Esophagus muscularis mucosa (tissue), 4 donors: ENCODE measurements around the gene DUSP12. TPM values are rescaled to one million over a fixed set of nuclear protein-coding genes. Genes with fewer than 3 reads are reported as not detected.
"Not testable (repeated sequence)": the region's sequence is repeated elsewhere in the genome, so short reads cannot be mapped to it uniquely, and the experiment has no call there.

Experiments
- DNase-seq: peaks from one replicate; pipeline ENCODE4 v3.0.0-alpha.2; 2017; ENCODE audit errors: extremely low spot score
- H3K27ac ChIP-seq, 4 donors: fragments of 200-600 bp; sonication (generic); replicated peaks in 1 of 4; 1 replicate in 3 of 4; 2 replicates in 1 of 4; pipeline ENCODE4 v1.5.1; 2016 to 2019; ENCODE audit warnings: mild to moderate bottlenecking in 1 of 4
- H3K27me3 ChIP-seq, 4 donors: fragments of 200-600 bp; sonication (generic); one replicate each; pipeline versions ENCODE4 v1.5.1 to v1.6.0; 2016 to 2019
- H3K36me3 ChIP-seq, 4 donors: fragments of 200-600 bp; sonication (generic); one replicate each; pipeline ENCODE4 v1.5.1; 2016 to 2019
- H3K4me1 ChIP-seq, 4 donors: fragments of 200-600 bp; sonication (generic); one replicate each; pipeline ENCODE4 v1.5.1; 2016 to 2019
- H3K4me3 ChIP-seq, 4 donors: fragments of 200-600 bp; sonication (generic); 1 replicate in 2 of 4; 2 replicates in 2 of 4; pipeline ENCODE4 v1.5.1; 2016 to 2019; ENCODE audit warnings: mild to moderate bottlenecking in 4 of 4, moderate library complexity in 1 of 4
- H3K9me3 ChIP-seq, 4 donors: fragments of 200-600 bp; sonication (generic); 1 replicate in 3 of 4; 2 replicates in 1 of 4; pipeline ENCODE4 v1.5.1; 2016 to 2019
- EP300 ChIP-seq: sonication (generic); formaldehyde crosslinking; IDR thresholded peaks from one replicate; pipeline ENCODE4 v1.6.1; 2017; ENCODE audit warnings: antibody characterized with exemption
- POLR2A ChIP-seq: fragments of 450-650 bp; IDR thresholded peaks from one replicate; pipeline ENCODE4 v1.6.1; 2017; ENCODE audit warnings: antibody characterized with exemption, moderate library complexity, mild to moderate bottlenecking, low read depth
- POLR2AphosphoS5 ChIP-seq, 2 donors: sonication (generic); formaldehyde crosslinking; IDR thresholded peaks; one replicate each; pipeline ENCODE4 v1.6.1; 2017; ENCODE audit warnings: antibody characterized with exemption in 2 of 2
- WGBS: methylation state at CpG from one replicate; pipeline ENCODE4 v1.1.5; 2018; 5-methylcytosine and 5-hydroxymethylcytosine counted together
- intact Hi-C: fragments of 100-400 bp; cut with DNase I; formaldehyde crosslinking; loops from one replicate; pipeline ENCODE4 v1.15.1; 2023
- total RNA-seq, 4 donors: library from RNA; depleted of rRNA; stranded (reverse); fragments of >200 nt; gene quantifications; one replicate each; pipeline versions ENCODE4 v1.1.0 to v1.2.1, GENCODE V29; 2016
- TF ChIP-seq, protein P1 (sequence below), 3 experiments: fragments of 200-600 bp in 2 of 3; fragments of 450-650 bp in 1 of 3; sonication (generic) in 2 of 3; IDR thresholded peaks; one replicate each; pipeline ENCODE4 v1.5.1; 2017 to 2019; ENCODE audit warnings: antibody characterized with exemption in 3 of 3, mild to moderate bottlenecking in 2 of 3, moderate library complexity in 1 of 3

Gene DUSP12
- total RNA-seq, 4 donors from 2014 or later = 12.5 to 26.1 (median 22.8) TPM

DNA sequence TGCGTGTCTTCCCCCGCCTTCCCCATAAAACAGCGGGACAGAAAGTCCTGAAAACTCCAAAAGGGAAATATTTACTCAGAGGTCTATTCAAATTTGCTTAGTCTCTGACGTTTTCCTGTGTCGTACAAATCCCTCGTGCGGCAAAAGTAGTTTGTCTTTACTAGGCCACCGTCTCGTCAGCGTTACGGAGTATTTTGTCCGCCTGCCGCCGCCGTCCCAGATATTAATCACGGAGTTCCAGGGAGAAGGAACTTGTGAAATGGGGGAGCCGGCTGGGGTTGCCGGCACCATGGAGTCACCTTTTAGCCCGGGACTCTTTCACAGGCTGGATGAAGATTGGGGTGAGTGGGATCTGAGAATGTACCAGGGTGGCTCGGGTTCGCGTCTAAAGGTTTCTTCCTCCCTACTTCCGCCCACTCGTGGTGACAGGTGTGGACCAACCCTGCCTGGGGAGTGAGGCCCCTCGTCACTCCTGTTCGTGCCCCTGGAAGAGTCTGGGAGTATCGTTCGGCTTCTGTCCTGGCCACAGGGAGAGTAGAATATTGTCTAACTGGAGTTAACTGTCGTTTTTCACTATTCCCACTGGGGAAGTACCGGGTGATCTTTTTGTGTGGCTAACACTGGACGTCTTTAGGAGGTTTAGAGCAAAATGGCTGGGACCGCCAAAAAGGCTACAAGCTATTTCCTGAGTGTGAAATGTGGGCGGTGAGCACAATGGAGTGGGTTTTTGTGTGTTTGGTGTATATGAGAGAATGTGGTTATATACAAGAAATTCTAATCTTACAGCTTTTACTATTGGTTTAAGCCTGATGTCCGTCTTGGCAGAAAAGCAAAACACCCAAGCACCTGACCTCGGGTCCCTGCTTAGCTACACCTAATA lies 16.8 kb downstream of the DUSP12 start, which contains the start of gene ATF6:
Gene ATF6, plus strand, starts transcription at position 219 of the 880 bp plus-strand sequence. Its CDS starts 41 bp downstream, at position 260.
- H3K4me1 ChIP-seq = peaks cover 30 to 49% (median 46%) of the 10 kb centered on the region in 4 donors
- no peaks in the 10 kb centered on the region for H3K9me3 ChIP-seq
- peak within 1 kb of the TSS; percentile 84 to 91 (median 90) for H3K27ac ChIP-seq
- intact Hi-C loops = no loop called here
- no peaks in the 10 kb centered on the region for H3K36me3 ChIP-seq
- peak; percentile 97 for DNase-seq
- 0% methylated on average over 25 of the region's 35 CpGs for WGBS
- TF ChIP-seq POLR2AphosphoS5 (IDR thresholded peaks at IDR 0.05) (peak; percentile 94 to 96), POLR2A (peak; percentile 49), EP300 (peak; percentile 21)
- TF ChIP-seq, protein P1, sequence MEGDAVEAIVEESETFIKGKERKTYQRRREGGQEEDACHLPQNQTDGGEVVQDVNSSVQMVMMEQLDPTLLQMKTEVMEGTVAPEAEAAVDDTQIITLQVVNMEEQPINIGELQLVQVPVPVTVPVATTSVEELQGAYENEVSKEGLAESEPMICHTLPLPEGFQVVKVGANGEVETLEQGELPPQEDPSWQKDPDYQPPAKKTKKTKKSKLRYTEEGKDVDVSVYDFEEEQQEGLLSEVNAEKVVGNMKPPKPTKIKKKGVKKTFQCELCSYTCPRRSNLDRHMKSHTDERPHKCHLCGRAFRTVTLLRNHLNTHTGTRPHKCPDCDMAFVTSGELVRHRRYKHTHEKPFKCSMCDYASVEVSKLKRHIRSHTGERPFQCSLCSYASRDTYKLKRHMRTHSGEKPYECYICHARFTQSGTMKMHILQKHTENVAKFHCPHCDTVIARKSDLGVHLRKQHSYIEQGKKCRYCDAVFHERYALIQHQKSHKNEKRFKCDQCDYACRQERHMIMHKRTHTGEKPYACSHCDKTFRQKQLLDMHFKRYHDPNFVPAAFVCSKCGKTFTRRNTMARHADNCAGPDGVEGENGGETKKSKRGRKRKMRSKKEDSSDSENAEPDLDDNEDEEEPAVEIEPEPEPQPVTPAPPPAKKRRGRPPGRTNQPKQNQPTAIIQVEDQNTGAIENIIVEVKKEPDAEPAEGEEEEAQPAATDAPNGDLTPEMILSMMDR (IDR thresholded peaks at IDR 0.05) = peak in 1 of 3 experiments; percentile 38
- H3K27me3 ChIP-seq = no peaks in the 10 kb centered on the region
- H3K4me3 ChIP-seq = peak within 1 kb of the TSS; percentile 76 to 94 (median 78)

DNA sequence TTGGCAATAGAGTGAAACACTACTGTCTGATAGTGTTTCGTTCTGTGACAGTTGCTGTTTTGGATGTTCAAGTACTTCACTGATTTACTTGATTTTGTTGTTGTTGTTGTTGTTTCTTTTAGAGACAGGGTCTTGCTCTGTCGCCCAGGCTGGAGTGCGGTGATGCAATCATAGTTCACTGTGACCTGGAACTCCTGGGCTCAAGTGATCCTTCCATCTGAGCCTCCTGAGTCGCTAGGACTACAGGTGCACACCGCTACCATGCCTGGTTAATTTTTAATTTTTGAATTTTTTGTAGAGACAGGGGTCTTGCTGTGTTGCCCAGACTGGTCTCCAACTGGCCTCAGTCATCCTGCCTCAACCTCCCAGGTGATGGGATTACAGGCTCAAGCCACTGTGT lies 18.9 kb downstream of the DUSP12 start:
- no peaks in the 10 kb centered on the region for H3K27me3 ChIP-seq
- no peak overlapping the region for H3K27ac ChIP-seq
- no peaks in the 10 kb centered on the region for H3K9me3 ChIP-seq
- 94% methylated on average over 5 of the region's 5 CpGs for WGBS
- no peak overlapping the region for H3K4me3 ChIP-seq
- DNase-seq = no peak
- peaks cover 39 to 61% (median 56%) of the 10 kb centered on the region in 4 donors for H3K4me1 ChIP-seq
- intact Hi-C loops = no loop called here
- no peaks in the 10 kb centered on the region for H3K36me3 ChIP-seq
- TF ChIP-seq EP300 = no peak
- TF ChIP-seq, protein P1 (IDR thresholded peaks at IDR 0.05) = no peak
- no peak for TF ChIP-seq POLR2A
- TF ChIP-seq POLR2AphosphoS5 (IDR thresholded peaks at IDR 0.05) = no peak

- H3K4me1 ChIP-seq = peaks cover 39 to 63% (median 56%) of the 10 kb centered on the region in 4 donors
- H3K27ac ChIP-seq = no peak overlapping the region
- H3K36me3 ChIP-seq = no peaks in the 10 kb centered on the region
- H3K4me3 ChIP-seq = no peak overlapping the region
- no peak for DNase-seq
- no peaks in the 10 kb centered on the region for H3K27me3 ChIP-seq
- no peaks in the 10 kb centered on the region for H3K9me3 ChIP-seq
- intact Hi-C loops = no loop called here
- TF ChIP-seq POLR2A = no peak
- TF ChIP-seq, protein P1 (IDR thresholded peaks at IDR 0.05) = no peak
- TF ChIP-seq POLR2AphosphoS5 (IDR thresholded peaks at IDR 0.05) = no peak
- no peak for TF ChIP-seq EP300
These were observed 19.5 kb downstream of the DUSP12 start for GRCh38 chr1:161768986-161769672.

GRCh38 chr1:161769673-161770045 lies 20.1 kb downstream of the DUSP12 start:
- WGBS = 89% methylated on average over 5 of the region's 5 CpGs
- DNase-seq, H3K27ac ChIP-seq, H3K27me3 ChIP-seq, H3K36me3 ChIP-seq, H3K4me3 ChIP-seq, H3K9me3 ChIP-seq, intact Hi-C loops: not testable (repeated sequence)
- peaks cover 39 to 63% (median 55%) of the 10 kb centered on the region in 4 donors for H3K4me1 ChIP-seq

- TF ChIP-seq, protein P1 (IDR thresholded peaks at IDR 0.05) = no peak
- TF ChIP-seq POLR2AphosphoS5 (IDR thresholded peaks at IDR 0.05) (no peak), EP300 (no peak), POLR2A (no peak)
- no peaks in the 10 kb centered on the region for H3K36me3 ChIP-seq
- intact Hi-C loops = no loop called here
- no peak overlapping the region for H3K4me3 ChIP-seq
- no peaks in the 10 kb centered on the region for H3K9me3 ChIP-seq
- H3K27ac ChIP-seq = no peak overlapping the region
- H3K27me3 ChIP-seq = no peaks in the 10 kb centered on the region
- H3K4me1 ChIP-seq = peaks cover 39 to 63% (median 52%) of the 10 kb centered on the region in 4 donors
- no peak for DNase-seq
- WGBS = 93% methylated on average over 3 of the region's 3 CpGs
These were observed 20.7 kb downstream of the DUSP12 start for GRCh38 chr1:161770250-161770649.
